Choroid plexus epithelial cell (primary cell): ENCODE results near the gene TOX2.
"Not testable (repeated sequence)": the region's sequence is repeated elsewhere in the genome, so short reads cannot be mapped to it uniquely, and the experiment has no call there.

Experiments used
- DNase-seq: peaks from one replicate; pipeline ENCODE4 v3.0.0-alpha.2; 2010; ENCODE audit warnings: low read depth
- H3K4me3 ChIP-seq: 2 replicates; pipeline ENCODE4 v1.5.1; 2011; ENCODE audit warnings: low read depth, mild to moderate bottlenecking, control low read depth, low read length, moderate library complexity
- CTCF ChIP-seq: conservative IDR thresholded peaks from 2 replicates; pipeline ENCODE4 v1.5.1; 2011; ENCODE audit warnings: low read depth, mild to moderate bottlenecking, control low read depth, inconsistent platforms, low read length, moderate library complexity

Gene TOX2

GRCh38 chr20:44040202-44040915 is 125.7 kb downstream of the TOX2 start:
- no peak for TF ChIP-seq CTCF
- DNase-seq = no peak
- no peak overlapping the region for H3K4me3 ChIP-seq

GRCh38 chr20:44041001-44041400 is 126.3 kb downstream of the TOX2 start:
- H3K4me3 ChIP-seq = no peak overlapping the region
- no peak for DNase-seq
- no peak for TF ChIP-seq CTCF

- DNase-seq, H3K4me3 ChIP-seq: not testable (repeated sequence)
Measured at GRCh38 chr20:44044712-44045111, 130.1 kb downstream of the TOX2 start.

GRCh38 chr20:44050327-44050726 is 135.7 kb downstream of the TOX2 start:
- H3K4me3 ChIP-seq = no peak overlapping the region
- DNase-seq = no peak
- no peak for TF ChIP-seq CTCF

- DNase-seq = no peak
- TF ChIP-seq CTCF = no peak
- no peak overlapping the region for H3K4me3 ChIP-seq
Measured at GRCh38 chr20:44050925-44051660, 136.4 kb downstream of the TOX2 start.

GRCh38 chr20:44051661-44052000 is 137.0 kb downstream of the TOX2 start:
- DNase-seq = no peak
- TF ChIP-seq CTCF = no peak
- H3K4me3 ChIP-seq = no peak overlapping the region

- H3K4me3 ChIP-seq = no peak overlapping the region
- TF ChIP-seq CTCF = no peak
- DNase-seq = no peak
Measured at GRCh38 chr20:44052166-44052565, 137.5 kb downstream of the TOX2 start.
